ENCODE data around the gene PLEKHA3.
"Not testable (repeated sequence)": the region's sequence is repeated elsewhere in the genome, so short reads cannot be mapped to it uniquely, and the experiment has no call there.

GRCh38 chr2:178525010-178525409 lies 44.8 kb downstream of the PLEKHA3 start:
- TF ChIP-seq, protein P1, sequence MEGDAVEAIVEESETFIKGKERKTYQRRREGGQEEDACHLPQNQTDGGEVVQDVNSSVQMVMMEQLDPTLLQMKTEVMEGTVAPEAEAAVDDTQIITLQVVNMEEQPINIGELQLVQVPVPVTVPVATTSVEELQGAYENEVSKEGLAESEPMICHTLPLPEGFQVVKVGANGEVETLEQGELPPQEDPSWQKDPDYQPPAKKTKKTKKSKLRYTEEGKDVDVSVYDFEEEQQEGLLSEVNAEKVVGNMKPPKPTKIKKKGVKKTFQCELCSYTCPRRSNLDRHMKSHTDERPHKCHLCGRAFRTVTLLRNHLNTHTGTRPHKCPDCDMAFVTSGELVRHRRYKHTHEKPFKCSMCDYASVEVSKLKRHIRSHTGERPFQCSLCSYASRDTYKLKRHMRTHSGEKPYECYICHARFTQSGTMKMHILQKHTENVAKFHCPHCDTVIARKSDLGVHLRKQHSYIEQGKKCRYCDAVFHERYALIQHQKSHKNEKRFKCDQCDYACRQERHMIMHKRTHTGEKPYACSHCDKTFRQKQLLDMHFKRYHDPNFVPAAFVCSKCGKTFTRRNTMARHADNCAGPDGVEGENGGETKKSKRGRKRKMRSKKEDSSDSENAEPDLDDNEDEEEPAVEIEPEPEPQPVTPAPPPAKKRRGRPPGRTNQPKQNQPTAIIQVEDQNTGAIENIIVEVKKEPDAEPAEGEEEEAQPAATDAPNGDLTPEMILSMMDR (conservative IDR thresholded peaks at IDR 0.05; ENCODE audit: low read depth, low read length) = not testable (repeated sequence)
- TF ChIP-seq NFE2L2 (IDR thresholded peaks at IDR 0.05; ENCODE audit: low read depth, low read length); POLR2A (IDR thresholded peaks at IDR 0.05; ENCODE audit: low read depth, low read length); MAFK (IDR thresholded peaks at IDR 0.05; ENCODE audit: low read depth, low read length); SMC3 (IDR thresholded peaks at IDR 0.05; ENCODE audit: low read depth, low read length); MXI1 (IDR thresholded peaks at IDR 0.05; ENCODE audit: borderline replicate concordance, low read depth, low read length): not testable (repeated sequence)
- TF ChIP-seq, protein P2, sequence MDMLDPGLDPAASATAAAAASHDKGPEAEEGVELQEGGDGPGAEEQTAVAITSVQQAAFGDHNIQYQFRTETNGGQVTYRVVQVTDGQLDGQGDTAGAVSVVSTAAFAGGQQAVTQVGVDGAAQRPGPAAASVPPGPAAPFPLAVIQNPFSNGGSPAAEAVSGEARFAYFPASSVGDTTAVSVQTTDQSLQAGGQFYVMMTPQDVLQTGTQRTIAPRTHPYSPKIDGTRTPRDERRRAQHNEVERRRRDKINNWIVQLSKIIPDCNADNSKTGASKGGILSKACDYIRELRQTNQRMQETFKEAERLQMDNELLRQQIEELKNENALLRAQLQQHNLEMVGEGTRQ (IDR thresholded peaks at IDR 0.05; ENCODE audit: low read depth, low read length) = not testable (repeated sequence)
